Stimulated activated CD8-positive, alpha-beta memory T cell treated with anti-CD3 and anti-CD28 coated beads, Interleukin-7, amount 100 ng/mL, for 1 hour (primary cell): Measurements from ENCODE around the gene AGPS.
"Not testable (repeated sequence)": the region's sequence is repeated elsewhere in the genome, so short reads cannot be mapped to it uniquely, and the experiment has no call there.

Experiments
- DNase-seq, 2 donors: peaks; one replicate each; pipeline ENCODE4 v3.0.0-alpha.2; 2020; ENCODE audit warnings: low read depth in 2 of 2

The AGPS gene

GRCh38 chr2:177419274-177419673, 26.7 kb downstream of the AGPS start:
- no peak for DNase-seq

GRCh38 chr2:177422271-177422670, 29.7 kb downstream of the AGPS start:
- no peak for DNase-seq

GRCh38 chr2:177424120-177424519, 31.5 kb downstream of the AGPS start:
- not testable (repeated sequence) for DNase-seq

DNA sequence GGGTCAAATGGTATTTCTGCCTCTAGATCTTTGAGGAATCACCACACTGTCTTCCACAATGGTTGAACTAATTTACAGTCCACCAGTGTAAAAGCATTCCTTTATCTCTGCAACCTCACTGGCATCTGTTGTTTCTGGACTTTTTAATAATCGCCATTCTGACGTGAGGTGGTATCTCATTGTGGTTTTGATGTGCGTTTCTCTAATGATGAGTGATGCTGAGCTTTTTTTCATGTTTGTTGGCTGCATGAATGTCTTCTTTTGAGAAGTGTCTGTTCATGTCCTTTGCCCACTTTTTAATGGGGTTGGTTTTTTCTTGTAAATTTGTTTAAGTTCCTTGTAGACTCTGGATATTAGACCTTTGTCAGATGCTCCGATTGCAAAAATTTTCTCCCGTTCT, 32.0 kb downstream of the AGPS start:
- not testable (repeated sequence) for DNase-seq

DNA sequence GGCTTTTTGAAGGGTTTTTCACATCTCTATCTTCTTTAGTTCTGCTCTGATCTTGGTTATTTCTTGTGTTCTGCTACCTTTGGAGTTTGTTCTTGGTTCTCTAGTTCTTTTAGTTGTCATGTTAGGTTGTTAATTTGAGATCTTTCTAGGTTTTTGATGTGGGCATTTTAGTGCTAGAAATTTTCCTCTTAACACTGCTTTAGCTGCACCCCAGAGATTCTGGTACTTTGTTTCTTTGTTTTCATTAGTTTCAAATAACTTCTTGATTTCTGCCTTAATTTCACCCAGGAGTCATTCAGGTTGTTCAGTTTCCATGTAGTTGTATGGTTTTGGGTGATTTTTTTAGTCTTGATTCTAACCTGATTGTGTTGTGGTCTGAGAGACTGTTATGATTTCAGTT, 34.7 kb downstream of the AGPS start:
- no peak for DNase-seq

DNA sequence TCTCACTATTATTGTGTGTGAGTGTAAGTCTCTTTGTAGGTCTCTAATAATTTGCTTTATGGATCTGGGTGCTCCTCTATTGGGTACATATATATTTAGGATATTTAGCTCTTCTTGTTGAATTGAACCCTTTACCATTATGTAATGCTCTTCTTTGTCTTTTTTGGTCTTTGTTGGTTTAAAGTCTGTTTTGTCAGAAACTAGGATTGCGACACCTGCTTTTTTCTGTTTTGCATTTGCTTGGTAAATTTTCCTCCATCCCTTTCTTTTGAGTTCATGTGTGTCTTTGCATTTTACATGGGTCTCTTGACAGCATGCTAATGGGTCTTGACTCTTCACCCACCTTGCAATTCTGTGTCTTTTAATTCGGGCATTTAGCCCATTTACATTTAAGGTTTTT, 35.4 kb downstream of the AGPS start:
- DNase-seq, result not testable (repeated sequence)

GRCh38 chr2:177429688-177430325, 37.2 kb downstream of the AGPS start:
- no peak for DNase-seq

DNA sequence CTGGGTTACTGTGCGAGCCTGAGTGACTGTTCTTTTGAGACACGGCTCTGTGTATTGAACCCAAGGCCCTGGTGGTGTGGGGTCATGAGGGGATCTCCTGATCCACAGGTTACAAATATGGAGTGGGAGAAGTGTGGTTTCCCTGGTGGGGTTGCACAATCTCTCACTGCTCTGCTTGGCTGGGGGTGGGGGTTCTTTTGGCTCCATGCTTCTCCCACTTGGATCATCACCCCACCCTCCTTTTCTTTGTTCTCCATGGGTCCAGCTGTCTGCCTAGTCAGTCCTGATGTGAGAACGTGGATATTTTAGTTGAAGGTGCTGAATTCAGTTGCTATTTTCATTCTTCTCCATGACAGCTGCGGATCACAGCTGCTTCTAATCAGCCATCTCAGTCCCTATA, 37.8 kb downstream of the AGPS start:
- DNase-seq, result no peak

DNA sequence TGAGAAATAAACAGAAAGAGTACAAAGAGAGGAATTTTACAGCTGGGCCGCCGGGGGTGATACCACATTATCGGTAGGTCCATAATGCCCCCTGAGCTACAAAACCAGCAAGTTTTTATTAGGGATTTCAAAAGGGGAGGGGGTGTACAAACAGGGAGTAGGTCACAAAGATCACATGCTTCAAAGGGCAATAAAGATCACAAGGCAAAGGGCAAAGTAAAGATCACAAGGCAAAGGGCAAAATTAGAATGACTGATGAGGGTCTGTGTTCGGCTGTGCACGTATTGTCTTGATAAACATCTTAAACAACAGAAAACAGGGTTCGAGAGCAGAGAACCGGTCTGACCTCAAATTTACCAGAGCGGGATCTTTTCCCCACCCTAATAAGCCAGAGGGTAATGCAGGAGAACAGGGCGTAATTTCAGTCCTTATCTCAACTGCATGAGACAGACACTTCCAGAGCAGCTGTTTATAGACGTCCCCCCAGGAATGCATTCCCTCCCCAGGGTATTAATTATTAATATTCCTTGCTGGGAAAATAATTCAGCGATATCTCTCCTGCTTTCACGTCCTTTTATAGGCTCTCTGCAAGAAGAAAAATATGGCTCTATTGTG, 38.6 kb downstream of the AGPS start:
- DNase-seq, result not testable (repeated sequence)

DNA sequence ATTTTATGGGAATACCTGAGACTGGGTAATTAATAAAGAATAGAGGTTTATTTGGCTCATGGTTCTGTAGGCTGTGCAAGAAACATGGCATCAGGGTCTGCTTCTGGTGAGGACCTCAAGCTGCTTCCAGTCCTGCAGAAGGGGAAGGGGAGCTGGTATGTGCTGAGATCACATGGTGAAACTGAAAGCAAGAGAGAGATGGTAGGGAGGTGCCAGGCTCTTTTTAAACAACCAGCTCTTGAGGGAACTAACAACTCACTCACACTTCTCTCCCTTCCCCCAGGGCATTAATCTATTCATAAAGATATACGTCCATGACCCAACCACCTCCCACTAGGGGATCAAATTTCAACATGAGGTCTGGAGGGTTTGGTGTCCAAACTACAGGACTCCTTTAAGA, 40.1 kb downstream of the AGPS start:
- DNase-seq, result no peak

GRCh38 chr2:177433402-177433801, 40.8 kb downstream of the AGPS start:
- DNase-seq, result no peak

- DNase-seq, result no peak
Observed at GRCh38 chr2:177434475-177434874, 41.9 kb downstream of the AGPS start.

GRCh38 chr2:177445200-177445599, 52.6 kb downstream of the AGPS start:
- DNase-seq, result no peak

DNA sequence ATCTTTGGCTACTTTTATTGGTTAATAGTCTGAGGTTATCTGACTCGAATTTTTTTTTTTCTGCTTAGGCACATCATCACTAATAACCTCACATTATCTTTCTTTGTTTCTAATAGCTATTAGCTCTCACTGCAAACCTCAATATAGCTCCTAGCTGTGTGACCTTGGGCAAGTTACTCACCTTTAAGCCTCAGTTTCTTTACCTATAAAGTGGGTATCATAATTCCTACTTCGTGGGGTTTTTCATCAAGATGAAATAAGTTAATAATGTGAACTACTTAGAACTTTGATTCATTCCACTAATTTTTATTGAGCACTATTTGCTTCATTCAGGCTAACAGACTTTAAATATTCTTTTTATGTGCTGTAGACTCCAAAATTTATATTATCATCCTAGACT, 55.5 kb downstream of the AGPS start:
- DNase-seq, result no peak

GRCh38 chr2:177449159-177449558, 56.6 kb downstream of the AGPS start:
- DNase-seq, result no peak

DNA sequence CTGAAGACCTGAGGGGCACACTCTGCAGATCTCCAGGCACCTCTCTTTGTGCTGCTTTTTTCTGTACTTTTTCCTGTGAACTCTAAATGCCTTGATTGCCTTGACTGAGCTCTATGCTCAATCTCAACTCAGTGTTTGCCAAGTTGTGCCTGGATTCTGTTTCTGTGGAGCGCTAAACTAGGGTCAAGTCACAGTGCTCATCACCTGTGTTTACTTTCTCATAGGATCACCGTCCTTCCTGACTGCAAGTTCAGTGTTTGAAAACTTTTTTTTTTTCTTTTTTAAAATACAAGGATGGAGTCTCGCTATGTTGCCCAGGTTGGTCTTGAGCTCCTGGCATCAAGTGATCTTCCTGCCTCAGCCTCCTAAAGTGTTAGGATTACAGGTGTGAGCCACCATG, 62.6 kb downstream of the AGPS start:
- DNase-seq, result no peak

DNA sequence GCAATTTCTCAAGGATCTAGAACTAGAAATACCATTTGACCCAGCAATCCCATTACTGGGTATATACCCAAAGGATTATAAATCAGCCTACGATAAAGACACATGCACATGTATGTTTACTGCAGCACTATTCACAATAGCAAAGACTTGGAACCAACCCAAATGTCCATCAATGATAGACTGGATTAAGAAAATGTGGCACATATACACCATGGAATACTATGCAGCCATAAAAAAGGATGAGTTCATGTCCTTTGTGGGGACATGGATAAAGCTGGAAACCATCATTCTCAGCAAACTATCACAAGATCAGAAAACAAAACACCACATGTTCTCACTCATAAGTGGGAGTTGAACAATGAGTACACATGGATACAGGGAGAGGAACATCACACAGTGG, 67.2 kb downstream of the AGPS start:
- not testable (repeated sequence) for DNase-seq

GRCh38 chr2:177460973-177461585, 68.5 kb downstream of the AGPS start:
- DNase-seq, result no peak

DNA sequence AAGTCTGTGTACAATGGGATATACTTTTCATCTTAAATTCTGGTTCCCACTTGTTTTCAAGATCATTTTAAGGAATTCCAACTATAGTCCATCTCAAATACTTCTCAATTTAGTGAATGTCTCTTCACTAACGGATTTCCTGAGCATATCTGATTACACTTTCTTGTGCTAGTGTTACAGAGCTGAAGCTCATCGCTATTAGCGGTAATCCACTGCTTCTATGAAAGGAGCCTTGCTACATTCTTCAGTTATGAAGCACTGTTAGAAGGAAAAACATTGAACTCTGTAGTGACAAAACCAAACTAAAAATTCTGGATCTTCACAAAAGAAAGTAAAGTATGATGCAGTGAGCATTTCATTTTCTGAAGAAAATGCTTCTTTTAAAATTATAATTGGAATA, 72.0 kb downstream of the AGPS start:
- DNase-seq, result no peak

- DNase-seq, result no peak
Observed at GRCh38 chr2:177465400-177466138, 73.0 kb downstream of the AGPS start.

DNA sequence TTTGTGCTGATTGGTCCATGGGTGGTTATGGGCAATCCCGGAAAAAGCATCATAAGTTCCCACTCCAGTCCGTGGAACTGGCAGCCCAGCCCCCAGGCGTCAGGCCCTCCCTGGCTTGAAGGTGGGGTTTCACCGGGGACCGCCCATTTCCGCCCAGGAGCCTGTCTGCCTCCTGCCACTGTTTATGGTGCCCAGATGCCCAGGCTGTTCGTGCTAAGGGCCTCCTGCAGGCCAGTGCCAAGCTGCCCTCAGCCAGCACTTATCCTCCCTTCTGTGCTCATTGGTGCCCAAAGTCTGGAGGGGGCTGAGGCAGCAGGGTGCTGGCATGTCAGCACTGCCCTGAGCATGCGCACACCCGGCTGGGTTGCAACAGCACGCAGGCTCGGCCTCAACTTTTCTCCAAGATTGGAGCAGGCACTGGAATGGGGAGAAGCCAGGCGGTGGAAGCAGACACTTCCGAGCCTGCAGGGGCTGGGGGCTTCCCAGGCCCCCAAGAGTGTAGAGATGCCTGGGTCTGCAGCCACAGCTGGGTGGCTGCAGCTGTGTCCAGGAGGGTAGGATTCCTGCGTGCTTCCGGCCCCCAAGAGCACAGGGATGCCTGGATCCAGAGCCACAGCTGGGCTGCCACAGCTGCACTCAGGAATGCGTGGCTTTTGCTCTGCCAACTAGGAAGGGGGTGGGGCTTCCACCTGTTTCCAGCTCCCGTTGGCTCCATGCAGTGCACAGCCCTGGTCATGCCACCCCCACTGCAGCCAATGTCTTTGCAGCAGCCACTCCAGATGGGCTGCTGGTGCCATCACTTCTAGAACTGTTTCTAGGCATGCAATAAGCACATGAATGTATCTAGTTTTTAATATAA, 74.0 kb downstream of the AGPS start:
- DNase-seq, result no peak

DNA sequence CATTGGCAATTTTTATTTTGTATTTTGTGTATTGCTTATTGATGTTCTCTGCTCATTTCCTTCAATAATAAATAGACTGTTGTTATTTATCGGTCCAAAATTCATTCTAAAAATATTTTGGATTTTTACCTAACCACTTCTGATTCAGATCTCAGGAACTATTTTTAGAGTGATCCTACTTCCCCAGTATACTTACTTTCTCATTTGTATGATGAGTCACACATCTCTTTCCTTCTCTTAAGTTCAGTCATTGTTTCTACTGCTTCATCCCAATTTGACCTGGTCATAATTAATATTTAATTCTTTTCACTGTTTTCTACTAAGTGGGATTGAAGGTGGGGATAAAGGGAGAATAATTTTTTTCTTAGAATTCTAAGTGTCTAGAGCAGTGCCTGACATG, 75.1 kb downstream of the AGPS start:
- DNase-seq, result no peak
